HCT116 (cell line): Measurements from ENCODE around the gene ERP27. TPM values are rescaled to one million over a fixed set of nuclear protein-coding genes. Genes with fewer than 3 reads are reported as not detected.

Experiments used
- ATAC-seq: fragments of 200-7000 bp; cut with Tn5 transposase; 2 replicates; pipeline ENCODE4 v1.9.1; 2020; ENCODE audit warnings: mild to moderate bottlenecking, moderate library complexity
- BruUV-seq: library from RNA; stranded (reverse); fragments of 400-500 nt; replicated peaks from 2 replicates; lab custom pipeline; 2021; lab: Mats Ljungman, UMichigan
- CTCF ChIA-PET: fragments of 300-600 bp; sonication (Branson Sonifier 250); formaldehyde crosslinking; loops from one replicate; lab custom pipeline; 2021; ENCODE audit warnings: antibody characterized with exemption; lab: Charles Lee
- POLR2A ChIA-PET: fragments of 300-600, 350-600 bp; sonication (Branson Sonifier 250); formaldehyde crosslinking; loops from one replicate; lab custom pipeline; 2021; ENCODE audit warnings: antibody characterized with exemption; lab: Charles Lee
- RAD21 ChIA-PET, 2 experiments: fragments of 300-600 bp; sonication (Branson Sonifier 250); formaldehyde crosslinking; loops; one replicate each; lab custom pipeline; 2023; ENCODE audit warnings: low total read pairs in 2 of 2; ENCODE audit not compliant: uncharacterized antibody in 2 of 2, unreplicated experiment in 2 of 2, low non-redundant PET in 1 of 2; lab: Charles Lee
- DNase-seq: peaks from one replicate; pipeline ENCODE4 v3.0.0-alpha.2; 2010; ENCODE audit warnings: low read depth, low spot score
- H2AFZ ChIP-seq: fragments of 200-600 bp; shearing (Covaris generic), sonication (generic); 2 replicates; pipeline ENCODE4 v1.6.1; 2017; ENCODE audit warnings: low read depth, mixed run types, mixed read lengths, antibody characterized with exemption, low read length; ENCODE audit not compliant: poor library complexity, severe bottlenecking
- H3K27ac ChIP-seq: 2 replicates; pipeline ENCODE4 v1.5.1; 2012; ENCODE audit warnings: low read depth, low read length
- H3K27me3 ChIP-seq: fragments of 200-600 bp; sonication (generic); 2 replicates; pipeline ENCODE4 v1.6.1; 2016; ENCODE audit warnings: mixed run types, low read length, mixed read lengths; ENCODE audit not compliant: insufficient read depth
- H3K36me3 ChIP-seq, 2 experiments: fragments of 200-500 bp in 1 of 2; fragments of 200-600 bp in 1 of 2; sonication (Bioruptor generic) in 1 of 2; sonication (generic) in 1 of 2; 2 replicates each; pipeline versions ENCODE4 v1.5.1 to v1.6.1; 2014 to 2016; ENCODE audit warnings: low read length in 2 of 2, inconsistent platforms in 1 of 2, mixed read lengths in 1 of 2, mixed run types in 1 of 2; ENCODE audit not compliant: insufficient read depth in 2 of 2, control insufficient read depth in 1 of 2
- H3K4me1 ChIP-seq, 2 experiments: fragments of 200-600 bp in 1 of 2; sonication (generic) in 1 of 2; 2 replicates each; pipeline versions ENCODE4 v1.5.1 to v1.6.1; 2012 to 2017; ENCODE audit warnings: low read length in 2 of 2, inconsistent platforms in 1 of 2, mild to moderate bottlenecking in 1 of 2, mixed read lengths in 1 of 2, mixed run types in 1 of 2, moderate library complexity in 1 of 2; ENCODE audit not compliant: insufficient read depth in 2 of 2, control insufficient read depth in 1 of 2
- H3K4me2 ChIP-seq: fragments of 200-600 bp; sonication (generic); 2 replicates; pipeline ENCODE4 v1.6.1; 2017; ENCODE audit warnings: mixed run types, low read length, mixed read lengths
- H3K4me3 ChIP-seq, 2 experiments: fragments of 200-600 bp in 1 of 2; sonication (generic) in 1 of 2; replicated peaks in 1 of 2; 2 replicates each; pipeline ENCODE4 v1.5.1; 2011 to 2016; ENCODE audit warnings: low read length in 2 of 2, control low read depth in 1 of 2, low read depth in 1 of 2, mild to moderate bottlenecking in 1 of 2, mixed read lengths in 1 of 2, mixed run types in 1 of 2
- H3K79me2 ChIP-seq: fragments of 200-600 bp; sonication (generic); 2 replicates; pipeline ENCODE4 v1.6.1; 2017; ENCODE audit warnings: mild to moderate bottlenecking, mixed run types, low read length, moderate library complexity, mixed read lengths; ENCODE audit not compliant: insufficient read depth
- H3K9ac ChIP-seq: fragments of 200-600 bp; sonication (generic); 2 replicates; pipeline ENCODE4 v1.6.1; 2016; ENCODE audit warnings: low read length, mixed read lengths
- H3K9me2 ChIP-seq: fragments of 200-600 bp; sonication (generic), shearing (Covaris generic); 2 replicates; pipeline ENCODE4 v1.6.1; 2017; ENCODE audit warnings: mixed run types, mild to moderate bottlenecking, moderate library complexity; ENCODE audit not compliant: insufficient read depth
- H3K9me3 ChIP-seq, 2 experiments: fragments of 200-500 bp in 1 of 2; fragments of 200-600 bp in 1 of 2; sonication (Bioruptor generic) in 1 of 2; sonication (generic) in 1 of 2; 2 replicates each; pipeline ENCODE4 v1.6.1; 2014 to 2017; ENCODE audit warnings: low read length in 2 of 2, mixed read lengths in 2 of 2, inconsistent platforms in 1 of 2, low read depth in 1 of 2, mild to moderate bottlenecking in 1 of 2, mixed run types in 1 of 2, moderate library complexity in 1 of 2; ENCODE audit not compliant: control insufficient read depth in 1 of 2, insufficient read depth in 1 of 2
- H4K20me1 ChIP-seq: fragments of 200-600 bp; sonication (generic), shearing (Covaris generic); 2 replicates; pipeline ENCODE4 v1.6.1; 2017; ENCODE audit warnings: mixed run types, mild to moderate bottlenecking, moderate library complexity; ENCODE audit not compliant: insufficient read depth
- CEBPB ChIP-seq: IDR thresholded peaks from 2 replicates; pipeline ENCODE4 v1.6.1; 2012; ENCODE audit warnings: low read depth
- CTCF ChIP-seq, 3 experiments: fragments of 200-600 bp in 1 of 3; sonication (generic) in 1 of 3; IDR thresholded peaks in 2 of 3; conservative IDR thresholded peaks in 1 of 3; 2 replicates each; pipeline ENCODE4 v1.5.1; 2012 to 2017; ENCODE audit warnings: low read depth in 2 of 3, low read length in 2 of 3, antibody characterized with exemption in 1 of 3, borderline replicate concordance in 1 of 3, control low read depth in 1 of 3, mild to moderate bottlenecking in 1 of 3, mixed read lengths in 1 of 3, mixed run types in 1 of 3, moderate library complexity in 1 of 3; ENCODE audit not compliant: insufficient read depth in 1 of 3
- ELF1 ChIP-seq: IDR thresholded peaks from 2 replicates; pipeline ENCODE4 v1.6.1; 2012; ENCODE audit warnings: low read depth, borderline replicate concordance
- EZH2 ChIP-seq: fragments of 200-600 bp; sonication (generic); IDR thresholded peaks from 2 replicates; pipeline ENCODE4 v1.6.1; 2017; ENCODE audit warnings: antibody characterized with exemption, mixed run types
- EZH2phosphoT487 ChIP-seq: fragments of 200-600 bp; IDR thresholded peaks from 2 replicates; pipeline ENCODE4 v1.6.1; 2018; ENCODE audit warnings: antibody characterized with exemption, borderline replicate concordance
- FOSL1 ChIP-seq: IDR thresholded peaks from 2 replicates; pipeline ENCODE4 v1.6.1; 2012; ENCODE audit warnings: low read depth
- JUND ChIP-seq: IDR thresholded peaks from 2 replicates; pipeline ENCODE4 v1.6.1; 2012
- POLR2A ChIP-seq: IDR thresholded peaks from 2 replicates; pipeline ENCODE4 v1.7.0; 2011; ENCODE audit warnings: borderline replicate concordance; ENCODE audit not compliant: insufficient read depth, insufficient read length; ENCODE audit errors: extremely low read depth
- POLR2AphosphoS5 ChIP-seq: IDR thresholded peaks from 2 replicates; pipeline ENCODE4 v1.6.1; 2011; ENCODE audit warnings: mild to moderate bottlenecking, low read depth, low read length, moderate library complexity
- SP1 ChIP-seq: IDR thresholded peaks from 2 replicates; pipeline ENCODE4 v1.6.1; 2012; ENCODE audit warnings: low read depth
- YY1 ChIP-seq: IDR thresholded peaks from 2 replicates; pipeline ENCODE4 v1.6.1; 2011; ENCODE audit warnings: low read length, low read depth, moderate library complexity, mild to moderate bottlenecking; ENCODE audit not compliant: insufficient replicate concordance; ENCODE audit errors: extremely low read depth
- ZFX ChIP-seq: fragments of 450-650 bp; IDR thresholded peaks from 2 replicates; pipeline ENCODE4 v1.6.1; 2017
- intact Hi-C: fragments of 100-400 bp; cut with micrococcal nuclease; formaldehyde crosslinking; loops from 2 replicates; pipeline ENCODE4 v1.10.0; 2022
- total RNA-seq: library from RNA; stranded (reverse); gene quantifications from one replicate; pipeline ENCODE4 v1.2.1, GENCODE V29; 2021; ENCODE audit not compliant: unreplicated experiment
- TF ChIP-seq, protein P1 (sequence below): IDR thresholded peaks from 2 replicates; pipeline ENCODE4 v1.6.1; 2012

Gene ERP27
- total RNA-seq, 1 experiment from 2014 or later = 0.39 TPM

- no peak for TF ChIP-seq CTCF (IDR thresholded peaks at IDR 0.05 in 2 of 3, conservative IDR thresholded peaks at IDR 0.05 in 1 of 3; ENCODE audit: borderline replicate concordance in 1 of 3, insufficient read depth in 1 of 3, low read depth in 2 of 3, low read length in 2 of 3)
- TF ChIP-seq JUND = no peak
These were observed 21.7 kb upstream of the ERP27 start (continued) for GRCh38 chr12:14959916-14960496.

DNA sequence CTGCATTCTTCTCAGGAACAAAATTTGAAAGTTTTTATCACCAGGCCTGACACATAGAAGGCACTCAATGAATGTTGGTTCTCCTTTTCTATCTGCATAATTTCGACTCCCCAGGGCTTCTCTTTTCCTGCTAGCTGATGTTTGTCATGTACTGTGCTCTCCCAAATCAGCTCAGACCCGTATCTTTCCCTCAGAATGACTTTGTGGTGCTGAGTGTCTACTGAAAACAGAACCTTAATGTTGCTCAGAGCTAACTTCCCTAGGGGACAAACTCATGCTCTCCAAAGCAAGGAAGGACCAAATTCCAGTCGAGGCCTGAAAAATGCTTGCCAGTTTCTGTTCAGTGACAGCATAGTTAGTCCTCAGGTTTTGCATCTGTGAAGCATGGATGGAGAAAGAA lies 21.1 kb upstream of the ERP27 start:
- no peaks in the 10 kb centered on the region for H3K27me3 ChIP-seq
- DNase-seq = no peak
- ChIA-PET POLR2A (no interaction called here), CTCF (no interaction called here), RAD21 (no interaction called here)
- H3K27ac ChIP-seq = no peak overlapping the region
- no peak overlapping the region for H3K9ac ChIP-seq
- H3K36me3 ChIP-seq = no peaks in the 10 kb centered on the region
- H3K9me3 ChIP-seq = no peaks in the 10 kb centered on the region
- no peaks in the 10 kb centered on the region for H4K20me1 ChIP-seq
- no peak overlapping the region for H3K4me2 ChIP-seq
- H3K4me3 ChIP-seq = no peak overlapping the region
- no peaks in the 10 kb centered on the region for H3K9me2 ChIP-seq
- no peak overlapping the region for H2AFZ ChIP-seq
- ATAC-seq = no peak
- BruUV-seq = no TSS peak
- intact Hi-C loops = no loop called here
- H3K79me2 ChIP-seq = no peaks in the 10 kb centered on the region
- H3K4me1 ChIP-seq = peaks cover 0 to 7% of the 10 kb centered on the region in 2 experiments; a peak in 2 of 4 replicates
- no peak for TF ChIP-seq POLR2A
- TF ChIP-seq ZFX = no peak
- no peak for TF ChIP-seq YY1
- TF ChIP-seq, protein P1, sequence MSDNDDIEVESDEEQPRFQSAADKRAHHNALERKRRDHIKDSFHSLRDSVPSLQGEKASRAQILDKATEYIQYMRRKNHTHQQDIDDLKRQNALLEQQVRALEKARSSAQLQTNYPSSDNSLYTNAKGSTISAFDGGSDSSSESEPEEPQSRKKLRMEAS = no peak
- TF ChIP-seq CEBPB = no peak
- no peak for TF ChIP-seq EZH2
- no peak for TF ChIP-seq FOSL1
- no peak for TF ChIP-seq SP1
- TF ChIP-seq ELF1 = no peak
- no peak for TF ChIP-seq EZH2phosphoT487
- no peak for TF ChIP-seq POLR2AphosphoS5
- TF ChIP-seq, all 23 proteins: peak for 0
